GM12872 (cell line): Measurements from ENCODE around the gene OST4.
A peak's percentile ranks its signal among the peaks of the same experiment; 100 is the strongest.

Experiments
- CTCF ChIP-seq: IDR thresholded peaks from 3 replicates; pipeline ENCODE4 v1.5.1; 2011; ENCODE audit warnings: low read depth, mild to moderate bottlenecking, low read length, moderate library complexity; ENCODE audit not compliant: insufficient read depth

Gene OST4

GRCh38 chr2:27039426-27039825 lies 32.0 kb downstream of the OST4 start:
- TF ChIP-seq CTCF = no peak

GRCh38 chr2:27038631-27039339 lies 32.7 kb downstream of the OST4 start:
- no peak for TF ChIP-seq CTCF

- TF ChIP-seq CTCF = no peak
These were observed 33.4 kb downstream of the OST4 start for GRCh38 chr2:27038012-27038411.

GRCh38 chr2:27033253-27033852 lies 38.1 kb downstream of the OST4 start:
- no peak for TF ChIP-seq CTCF

- 0 out of 3 replicates have a peak, but pooled peaks have one; percentile 12 for TF ChIP-seq CTCF
These were observed 38.8 kb downstream of the OST4 start, which contains the start of gene TMEM214 for GRCh38 chr2:27032495-27033252. Gene TMEM214 (plus strand): TSS chr2:27032965. CDS start chr2:27033016, 51 bp downstream.

GRCh38 chr2:27029051-27029450 lies 42.4 kb downstream of the OST4 start:
- no peak for TF ChIP-seq CTCF

GRCh38 chr2:27027211-27027651 lies 44.2 kb downstream of the OST4 start:
- TF ChIP-seq CTCF = no peak
